Vagina (tissue), 2 donors: Measurements from ENCODE around the gene HJV. TPM values are rescaled to one million over a fixed set of nuclear protein-coding genes. Genes with fewer than 3 reads are reported as not detected.
A peak's percentile ranks its signal among the peaks of the same experiment; 100 is the strongest.

Source experiments
- DNase-seq, 2 donors: peaks; one replicate each; pipeline ENCODE4 v3.0.0-alpha.2; 2017; ENCODE audit errors: extremely low spot score in 2 of 2
- H3K27ac ChIP-seq: fragments of 200-600 bp; sonication (generic); one replicate; pipeline ENCODE4 v1.5.1; 2019
- H3K27me3 ChIP-seq: fragments of 200-600 bp; sonication (generic); one replicate; pipeline ENCODE4 v1.5.1; 2019
- H3K36me3 ChIP-seq, 2 donors: fragments of 200-600 bp; sonication (generic); one replicate each; pipeline ENCODE4 v1.5.1; 2017 to 2019
- H3K4me1 ChIP-seq: fragments of 200-600 bp; sonication (generic); one replicate; pipeline ENCODE4 v1.5.1; 2019
- H3K4me3 ChIP-seq, 2 donors: fragments of 200-600 bp; sonication (generic); 1 replicate in 1 of 2; 2 replicates in 1 of 2; pipeline ENCODE4 v1.5.1; 2016 to 2019
- H3K9me3 ChIP-seq: fragments of 200-600 bp; sonication (generic); one replicate; pipeline ENCODE4 v1.5.1; 2019
- POLR2A ChIP-seq, 2 donors: fragments of 450-650 bp; IDR thresholded peaks; one replicate each; pipeline ENCODE4 v1.6.1; 2017; ENCODE audit warnings: antibody characterized with exemption in 2 of 2, mild to moderate bottlenecking in 2 of 2, moderate library complexity in 2 of 2
- POLR2AphosphoS5 ChIP-seq, 2 donors: sonication (generic); formaldehyde crosslinking; IDR thresholded peaks; one replicate each; pipeline ENCODE4 v1.9.0; 2017; ENCODE audit warnings: antibody characterized with exemption in 2 of 2, mild to moderate bottlenecking in 2 of 2, low read depth in 1 of 2; ENCODE audit not compliant: insufficient read depth in 1 of 2
- intact Hi-C: fragments of 100-400 bp; cut with DNase I; formaldehyde crosslinking; loops from one replicate; pipeline ENCODE4 v1.15.1; 2023
- total RNA-seq: library from RNA; depleted of rRNA; stranded (reverse); fragments of >200 nt; gene quantifications from one replicate; pipeline ENCODE4 v1.2.3, GENCODE V29; 2016
- TF ChIP-seq, protein P1 (sequence below), 3 experiments: fragments of 450-650 bp in 2 of 3; fragments of 200-600 bp in 1 of 3; sonication (generic) in 1 of 3; IDR thresholded peaks; one replicate each; pipeline ENCODE4 v1.5.1; 2017 to 2019; ENCODE audit warnings: antibody characterized with exemption in 3 of 3, mild to moderate bottlenecking in 2 of 3, moderate library complexity in 2 of 3

HJV gene
- total RNA-seq, 1 donor from 2014 or later, result not detected

DNA sequence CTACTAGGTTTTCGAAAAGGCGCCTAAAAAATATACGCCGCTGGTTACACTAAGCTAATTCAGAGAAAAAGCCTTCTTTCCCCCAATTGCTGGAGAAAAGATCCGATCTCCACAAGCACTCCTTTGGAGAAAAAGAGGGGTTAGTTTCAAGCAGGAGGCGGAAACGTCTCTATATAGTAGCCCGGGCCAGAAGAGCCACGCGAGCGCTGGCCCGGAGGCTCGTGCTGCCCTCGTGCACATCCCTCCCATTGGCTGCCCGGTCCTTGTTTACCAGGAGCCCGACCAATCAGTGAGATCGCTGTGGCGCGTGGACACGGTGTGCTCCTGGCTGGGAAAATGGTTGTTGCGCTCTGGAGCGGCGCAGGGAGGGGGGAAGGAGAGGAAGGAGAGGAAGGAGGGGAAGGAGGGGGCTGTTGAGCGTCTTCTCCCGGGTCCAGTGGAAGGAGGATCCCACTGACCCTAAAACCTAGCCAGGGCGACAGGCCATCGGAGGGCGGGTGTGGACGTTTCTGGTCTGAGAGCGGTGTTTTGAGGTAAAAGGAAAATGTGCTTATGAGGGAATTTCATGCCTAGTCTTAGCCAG is 25.0 kb downstream of the HJV start, which contains the start of gene TXNIP:
TXNIP (minus strand) TSS at position 147 of the 583 bp plus-strand sequence. CDS start 313 bp downstream, outside the sequence.
- no peaks in the 10 kb centered on the region for H3K9me3 ChIP-seq
- peak; percentile 99 to 100 for DNase-seq
- peak within 1 kb of the TSS; percentile 83 to 89 for H3K4me3 ChIP-seq
- TF ChIP-seq POLR2A (IDR thresholded peaks at IDR 0.05) (peak in 1 of 2 donors; percentile 94), POLR2AphosphoS5 (IDR thresholded peaks at IDR 0.05; ENCODE audit: insufficient read depth in 1 of 2, low read depth in 1 of 2) (peak; percentile 99 to 100)
- TF ChIP-seq, protein P1, sequence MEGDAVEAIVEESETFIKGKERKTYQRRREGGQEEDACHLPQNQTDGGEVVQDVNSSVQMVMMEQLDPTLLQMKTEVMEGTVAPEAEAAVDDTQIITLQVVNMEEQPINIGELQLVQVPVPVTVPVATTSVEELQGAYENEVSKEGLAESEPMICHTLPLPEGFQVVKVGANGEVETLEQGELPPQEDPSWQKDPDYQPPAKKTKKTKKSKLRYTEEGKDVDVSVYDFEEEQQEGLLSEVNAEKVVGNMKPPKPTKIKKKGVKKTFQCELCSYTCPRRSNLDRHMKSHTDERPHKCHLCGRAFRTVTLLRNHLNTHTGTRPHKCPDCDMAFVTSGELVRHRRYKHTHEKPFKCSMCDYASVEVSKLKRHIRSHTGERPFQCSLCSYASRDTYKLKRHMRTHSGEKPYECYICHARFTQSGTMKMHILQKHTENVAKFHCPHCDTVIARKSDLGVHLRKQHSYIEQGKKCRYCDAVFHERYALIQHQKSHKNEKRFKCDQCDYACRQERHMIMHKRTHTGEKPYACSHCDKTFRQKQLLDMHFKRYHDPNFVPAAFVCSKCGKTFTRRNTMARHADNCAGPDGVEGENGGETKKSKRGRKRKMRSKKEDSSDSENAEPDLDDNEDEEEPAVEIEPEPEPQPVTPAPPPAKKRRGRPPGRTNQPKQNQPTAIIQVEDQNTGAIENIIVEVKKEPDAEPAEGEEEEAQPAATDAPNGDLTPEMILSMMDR (IDR thresholded peaks at IDR 0.05), result no peak
- H3K4me1 ChIP-seq, result peaks cover 63% of the 10 kb centered on the region
- no peaks in the 10 kb centered on the region for H3K27me3 ChIP-seq
- intact Hi-C loops, result loop anchor here (2.0 to 5.0 kb wide), 2 partner anchors 18 to 41 kb away; no protein-coding TSS in a partner anchor
- peak within 1 kb of the TSS; percentile 96 for H3K27ac ChIP-seq
- peaks cover 19 to 40% of the 10 kb centered on the region in 2 donors for H3K36me3 ChIP-seq

DNA sequence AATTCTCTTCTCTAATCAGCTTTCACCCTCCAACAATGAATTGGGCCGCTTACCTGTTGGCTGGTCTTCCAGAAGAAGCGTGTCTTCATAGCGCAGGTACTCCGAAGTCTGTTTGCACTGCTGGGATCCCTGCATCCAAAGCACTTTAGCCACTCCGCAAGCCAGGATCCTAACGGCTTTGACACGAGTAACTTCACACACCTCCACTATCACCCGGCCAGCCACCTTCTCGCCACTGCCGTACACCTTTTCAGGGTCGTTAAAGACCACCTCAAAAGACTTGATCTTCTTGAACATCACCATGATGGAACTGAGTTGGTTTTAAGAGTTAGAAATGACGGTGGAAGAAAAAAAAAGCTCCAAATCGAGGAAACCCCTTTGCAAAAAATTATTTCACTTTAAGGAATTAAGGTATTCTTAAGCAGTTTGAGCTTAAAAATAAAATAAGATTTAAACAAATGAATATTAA is 25.5 kb downstream of the HJV start:
- Histone ChIP-seq H3K9me3 (no peaks in the 10 kb centered on the region), H3K27ac (peak overlapping the region; percentile 96), H3K27me3 (no peaks in the 10 kb centered on the region), H3K36me3 (peaks cover 19 to 40% of the 10 kb centered on the region in 2 donors), H3K4me3 (peak overlapping the region; percentile 83 to 89), H3K4me1 (peaks cover 58% of the 10 kb centered on the region)
- TF ChIP-seq, protein P1 (IDR thresholded peaks at IDR 0.05), result no peak
- no peak for TF ChIP-seq POLR2A (IDR thresholded peaks at IDR 0.05)
- TF ChIP-seq POLR2AphosphoS5 (IDR thresholded peaks at IDR 0.05; ENCODE audit: insufficient read depth in 1 of 2, low read depth in 1 of 2), result no peak
- intact Hi-C loops, result loop anchor here (2.0 to 5.0 kb wide), 2 partner anchors 17 to 41 kb away; no protein-coding TSS in a partner anchor
- no peak for DNase-seq

DNA sequence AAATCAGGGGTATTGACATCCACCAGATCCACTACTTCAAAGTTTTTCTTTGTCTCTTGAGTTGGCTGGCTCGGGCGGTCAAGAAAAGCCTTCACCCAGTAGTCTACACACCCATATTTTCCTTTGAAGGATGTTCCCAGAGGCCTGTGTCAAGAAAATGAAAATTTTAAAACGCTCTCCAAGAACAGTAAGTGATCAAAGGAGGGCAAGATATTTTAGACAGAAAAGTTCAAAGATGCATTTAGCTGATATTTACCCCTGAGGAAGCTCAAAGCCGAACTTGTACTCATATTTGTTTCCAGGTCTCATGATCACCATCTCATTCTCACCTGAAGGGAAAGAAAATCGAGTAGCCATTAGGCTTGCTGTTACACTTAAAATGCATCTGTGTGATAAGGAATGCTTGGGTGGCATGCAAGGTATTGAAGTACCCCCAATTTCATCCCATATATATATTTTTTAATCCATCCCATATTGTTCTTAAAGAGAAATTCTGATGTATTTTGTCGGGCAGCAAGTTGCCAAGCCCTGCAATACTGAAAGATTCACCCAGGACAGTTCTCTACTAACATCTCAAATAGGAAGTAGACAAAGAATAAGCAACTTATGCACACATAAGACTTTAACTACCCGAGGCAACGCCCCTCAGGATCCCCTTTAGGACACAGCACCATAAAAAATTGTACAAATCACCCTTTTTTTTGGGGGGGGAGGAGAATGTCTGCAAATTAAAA is 26.2 kb downstream of the HJV start:
- Histone ChIP-seq H3K4me1 (peaks cover 52% of the 10 kb centered on the region), H3K36me3 (peaks cover 19 to 40% of the 10 kb centered on the region in 2 donors), H3K9me3 (no peaks in the 10 kb centered on the region), H3K27me3 (no peaks in the 10 kb centered on the region), H3K27ac (peak overlapping the region; percentile 96), H3K4me3 (peak overlapping the region; percentile 83 to 89)
- intact Hi-C loops, result loop anchor here (5.0 kb wide), 1 partner anchor 42 kb away; no protein-coding TSS in a partner anchor
- DNase-seq, result no peak
- TF ChIP-seq, protein P1 (IDR thresholded peaks at IDR 0.05), result no peak
- TF ChIP-seq POLR2A (IDR thresholded peaks at IDR 0.05) (no peak), POLR2AphosphoS5 (IDR thresholded peaks at IDR 0.05; ENCODE audit: insufficient read depth in 1 of 2, low read depth in 1 of 2) (no peak)

DNA sequence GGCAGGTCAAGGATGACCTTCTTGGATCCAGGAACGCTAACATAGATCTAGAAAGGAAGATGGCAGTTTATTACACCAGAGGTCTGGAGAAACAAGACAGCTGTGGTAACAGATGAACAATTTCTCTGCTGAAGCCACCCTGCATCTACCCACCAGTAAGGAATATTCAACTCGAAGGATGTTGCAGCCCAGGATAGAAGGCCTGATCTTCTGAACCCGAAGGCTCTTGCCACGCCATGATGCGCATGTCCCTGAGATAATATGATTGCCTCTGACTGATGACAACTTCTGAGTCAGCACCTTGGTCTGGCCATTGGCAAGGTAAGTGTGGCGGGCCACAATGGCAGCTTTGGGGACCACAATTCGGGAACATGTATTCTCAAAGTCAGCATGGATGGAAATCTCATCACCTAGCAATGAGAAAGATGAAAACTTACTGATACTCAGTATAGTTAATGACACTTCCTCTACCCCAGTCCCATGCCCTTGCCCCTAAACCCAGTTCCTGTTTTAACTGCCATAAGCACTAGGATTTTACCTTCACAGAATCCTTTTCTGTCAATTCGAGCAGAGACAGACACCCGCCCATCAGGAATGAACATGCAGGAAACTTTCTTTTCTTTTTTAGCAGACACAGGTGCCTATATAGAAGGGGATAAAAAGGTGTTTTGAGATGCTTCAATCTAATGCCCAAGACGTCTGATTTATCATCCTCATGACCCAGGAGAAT is 27.0 kb downstream of the HJV start:
- intact Hi-C loops, result loop anchor here (5.0 kb wide), 1 partner anchor 43 kb away; no protein-coding TSS in a partner anchor
- H3K9me3 ChIP-seq, result no peaks in the 10 kb centered on the region
- TF ChIP-seq POLR2A (IDR thresholded peaks at IDR 0.05), result no peak
- TF ChIP-seq, protein P1 (IDR thresholded peaks at IDR 0.05), result no peak
- TF ChIP-seq POLR2AphosphoS5 (IDR thresholded peaks at IDR 0.05; ENCODE audit: insufficient read depth in 1 of 2, low read depth in 1 of 2), result peak; percentile 34 to 64
- H3K4me3 ChIP-seq, result peak overlapping the region; percentile 83 to 89
- DNase-seq, result no peak
- peaks cover 45% of the 10 kb centered on the region for H3K4me1 ChIP-seq
- H3K27ac ChIP-seq, result peak overlapping the region; percentile 96
- H3K36me3 ChIP-seq, result peaks cover 19 to 40% of the 10 kb centered on the region in 2 donors
- H3K27me3 ChIP-seq, result no peaks in the 10 kb centered on the region
